GM21423 (cell line): Measurements from ENCODE around the gene ARSI.

Source experiments
- ATAC-seq: cut with Tn5 transposase; IDR thresholded peaks from one replicate; pipeline ENCODE4 v1.9.1; 2021; ENCODE audit warnings: mild to moderate bottlenecking, moderate library complexity; ENCODE audit not compliant: unreplicated experiment

ARSI gene

DNA sequence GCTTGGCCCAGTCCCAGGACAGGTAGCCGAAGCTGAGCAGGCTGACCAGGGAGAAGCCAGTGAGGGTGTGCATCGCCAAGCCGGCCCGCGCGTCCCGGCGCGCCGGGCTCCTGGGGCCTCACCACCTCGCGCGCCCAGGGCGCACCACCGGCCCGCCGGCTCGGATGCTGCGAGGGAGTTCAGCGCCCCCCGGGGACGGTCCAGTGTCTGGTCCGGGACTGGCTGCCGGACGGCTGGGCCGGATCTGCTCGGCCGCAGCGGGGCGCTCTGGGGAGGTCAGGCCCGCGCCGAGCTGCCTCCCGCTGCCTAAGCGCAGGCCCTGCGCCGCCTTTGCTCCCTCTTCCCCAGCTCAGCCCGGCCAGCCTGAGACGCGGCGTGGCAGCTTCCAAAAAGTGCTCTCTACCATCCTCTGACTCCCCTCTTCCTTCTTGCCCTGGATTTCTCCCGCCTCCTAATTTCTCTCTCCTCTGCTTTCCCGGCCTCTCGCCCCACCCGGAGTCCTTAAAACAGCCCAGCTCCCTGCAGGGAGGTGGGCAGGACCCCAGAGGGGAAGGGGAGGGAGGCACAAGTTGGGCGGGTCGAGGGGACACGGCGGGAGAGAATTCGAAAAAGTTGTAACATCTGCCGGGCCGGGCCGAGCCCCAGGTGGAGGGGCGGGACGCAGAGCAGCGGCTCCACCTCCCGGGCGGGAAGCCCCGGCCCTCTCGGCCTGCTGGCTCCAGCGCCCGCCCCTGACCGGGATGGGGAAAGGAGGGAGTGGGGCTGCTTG, at the start of gene ARSI:
Gene ARSI (minus strand): TSS at position 605 of the 769 bp plus-strand sequence. CDS start 532 bp downstream, at position 73.
- ATAC-seq, result no peak

DNA sequence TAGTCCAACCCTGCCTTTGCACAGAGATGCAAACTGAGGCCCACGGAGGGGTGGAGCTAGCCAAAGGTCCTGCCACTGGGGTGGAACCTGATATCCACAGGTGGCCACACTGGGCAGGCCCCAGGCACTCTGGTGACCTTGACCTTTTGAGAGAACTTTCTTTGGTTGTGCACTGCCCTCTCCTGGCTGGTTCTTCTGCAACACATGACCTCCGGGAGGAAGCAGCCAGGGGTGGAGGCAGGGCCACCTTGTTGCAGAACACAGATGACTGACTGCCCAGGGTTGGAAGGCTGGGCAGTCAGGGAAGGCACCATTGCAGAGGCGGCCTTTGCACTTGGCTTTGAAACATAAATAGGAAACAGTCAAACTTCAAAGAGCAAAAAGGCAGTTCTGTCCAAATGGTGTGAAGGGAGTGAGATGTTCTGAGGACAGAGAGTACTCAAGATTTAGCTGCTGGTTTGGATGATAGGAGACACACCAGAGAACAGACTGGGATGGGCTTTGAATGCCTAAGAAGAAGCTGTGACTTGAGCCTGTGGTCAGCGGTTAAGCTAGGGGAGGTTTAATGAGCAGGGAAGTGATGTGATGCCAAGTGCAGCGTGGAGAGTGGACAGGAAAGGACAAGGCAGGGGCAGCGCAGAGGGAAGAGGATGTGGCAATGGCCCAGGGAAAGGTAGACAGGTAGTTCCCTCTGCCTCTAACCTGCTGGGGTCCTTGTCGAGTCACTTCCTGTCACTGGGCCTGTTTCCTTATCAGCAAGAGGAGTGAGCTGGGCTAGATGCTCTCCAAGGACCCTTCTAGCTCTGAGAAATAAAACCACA, 48.0 kb upstream of the ARSI start:
- ATAC-seq, result peak; percentile 87

DNA sequence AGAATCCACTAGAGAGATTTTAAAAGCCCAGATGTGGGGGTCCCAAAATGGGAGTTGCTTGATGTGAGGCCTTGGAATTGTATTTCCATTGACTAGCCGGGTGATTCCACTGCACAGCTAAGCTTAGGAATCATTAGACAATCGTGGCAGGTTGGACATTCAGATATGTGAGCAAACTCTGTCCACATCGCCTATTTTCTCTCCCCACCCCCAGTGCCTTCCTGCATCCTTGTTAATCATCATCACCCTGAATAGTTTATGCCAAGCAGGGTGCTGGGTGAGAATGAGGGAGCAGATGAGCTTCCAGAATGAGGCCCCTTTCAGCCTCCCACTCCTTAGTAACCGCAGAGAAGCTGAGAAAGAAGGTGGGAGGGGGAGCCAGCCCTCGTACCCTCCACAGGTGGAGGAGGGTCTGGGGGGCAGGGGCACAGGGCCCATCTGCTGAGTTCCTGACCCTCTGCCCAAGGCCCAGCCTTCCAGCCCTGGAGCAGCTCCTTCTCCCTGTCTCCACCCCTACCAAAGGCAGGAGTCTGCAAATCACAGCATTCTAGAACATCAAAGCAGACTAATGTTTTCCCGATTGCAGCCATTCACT, 47.1 kb upstream of the ARSI start:
- no peak for ATAC-seq

DNA sequence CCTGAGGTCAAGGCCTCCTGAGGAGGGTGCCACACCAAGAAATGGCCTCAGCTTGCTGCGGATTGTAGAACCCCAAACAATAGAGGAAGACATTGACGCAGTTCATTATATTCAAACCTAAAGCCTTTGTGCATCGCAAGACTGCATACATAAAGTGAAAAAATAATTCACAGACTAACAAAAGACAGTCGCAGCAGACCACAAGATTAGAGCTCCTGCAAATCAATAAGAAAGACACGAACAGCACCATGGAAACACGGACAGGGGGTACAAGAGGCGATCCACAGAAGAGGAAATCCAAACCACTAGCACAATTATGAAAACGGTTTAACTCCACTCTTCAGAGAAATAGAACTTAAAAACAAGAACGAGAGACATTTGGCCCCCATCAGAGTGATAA, 44.7 kb upstream of the ARSI start:
- ATAC-seq, result no peak

DNA sequence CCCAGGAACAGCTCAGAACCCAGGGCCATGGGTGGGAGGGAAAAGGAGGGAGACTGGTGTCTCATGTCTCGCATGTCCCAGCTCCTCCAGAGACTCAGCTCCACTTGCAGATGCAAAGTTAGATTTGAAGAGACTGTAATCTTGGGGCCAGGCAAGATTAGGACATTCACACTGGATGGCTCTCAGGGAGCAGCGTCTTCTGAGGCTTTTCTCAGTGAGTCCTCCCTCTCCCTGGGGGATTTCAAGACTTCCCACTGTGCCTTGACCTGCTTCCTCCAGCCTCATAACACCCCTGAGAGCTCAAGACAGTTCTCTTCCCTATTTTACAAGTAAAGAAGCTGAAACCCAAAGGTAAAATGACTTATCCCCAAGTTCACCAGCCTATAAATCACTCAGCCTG, 44.3 kb upstream of the ARSI start:
- no peak for ATAC-seq

DNA sequence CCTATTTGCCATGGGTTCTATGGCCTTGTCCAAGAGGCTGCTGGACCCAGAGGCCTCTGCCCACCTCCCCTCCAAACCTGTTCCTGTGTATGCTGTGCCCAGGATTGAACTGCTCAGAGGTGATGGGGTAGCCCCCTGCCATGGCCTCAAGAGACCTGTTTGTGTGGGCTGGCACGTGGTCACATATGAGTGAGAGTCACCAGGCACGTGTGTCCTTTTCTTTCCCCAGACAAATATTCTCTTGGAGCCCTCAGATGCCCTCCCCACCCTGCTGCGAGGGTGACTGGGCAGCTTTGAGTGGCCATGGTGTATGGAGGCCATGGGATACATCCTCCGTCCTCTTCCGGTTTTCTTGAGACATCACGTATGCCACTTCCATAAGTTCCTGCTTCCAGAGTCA, 43.9 kb upstream of the ARSI start:
- ATAC-seq, result no peak

DNA sequence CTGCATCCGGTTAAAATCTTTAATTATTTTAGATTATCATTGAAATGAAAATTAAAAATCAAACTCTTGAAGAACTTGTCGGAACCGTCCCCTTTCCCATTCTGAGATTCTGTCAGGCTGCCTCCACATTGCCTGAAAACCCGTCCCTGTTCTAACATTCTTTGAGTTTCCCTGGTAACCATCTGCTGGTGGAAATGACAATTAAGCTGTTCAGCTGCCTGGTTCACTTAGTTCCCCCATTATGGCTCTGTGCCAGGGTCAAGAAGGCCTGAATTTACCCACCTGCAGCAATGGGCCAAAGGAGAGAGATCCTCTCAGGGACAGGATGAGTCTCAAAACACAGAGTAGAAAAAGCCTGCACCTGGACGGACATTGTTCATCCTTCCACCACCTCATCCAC, 43.0 kb upstream of the ARSI start:
- ATAC-seq, result no peak

DNA sequence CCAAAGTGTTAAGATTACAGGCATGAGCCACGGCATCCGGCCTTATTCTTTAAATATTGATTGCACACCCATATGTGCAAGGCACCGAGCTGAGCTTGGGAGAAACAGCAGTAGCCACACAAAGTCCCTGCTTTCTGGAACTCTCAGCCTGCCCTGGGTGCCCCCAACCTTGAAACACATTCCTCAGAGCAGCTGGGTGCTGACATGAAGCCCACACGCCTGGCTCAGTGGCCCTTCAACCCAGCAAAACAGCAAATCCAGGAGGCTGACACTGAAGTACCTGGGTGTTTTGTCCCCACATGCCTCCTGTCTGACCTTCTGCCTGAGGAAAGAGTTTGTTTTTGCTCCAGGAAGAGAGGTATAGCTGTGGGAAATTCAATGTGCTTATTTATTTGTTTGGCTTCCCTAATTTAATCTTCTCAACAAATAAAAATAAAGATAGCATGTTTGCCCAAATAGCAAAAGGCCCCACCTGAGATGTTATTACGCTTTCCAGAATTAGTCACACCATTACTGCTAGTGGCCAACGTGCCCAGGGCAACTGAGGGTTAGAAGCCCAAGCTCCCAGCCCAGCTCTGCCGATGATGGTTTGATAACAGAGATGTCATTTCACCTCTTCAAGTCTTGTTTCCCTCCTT, 41.4 kb upstream of the ARSI start:
- ATAC-seq, result no peak

DNA sequence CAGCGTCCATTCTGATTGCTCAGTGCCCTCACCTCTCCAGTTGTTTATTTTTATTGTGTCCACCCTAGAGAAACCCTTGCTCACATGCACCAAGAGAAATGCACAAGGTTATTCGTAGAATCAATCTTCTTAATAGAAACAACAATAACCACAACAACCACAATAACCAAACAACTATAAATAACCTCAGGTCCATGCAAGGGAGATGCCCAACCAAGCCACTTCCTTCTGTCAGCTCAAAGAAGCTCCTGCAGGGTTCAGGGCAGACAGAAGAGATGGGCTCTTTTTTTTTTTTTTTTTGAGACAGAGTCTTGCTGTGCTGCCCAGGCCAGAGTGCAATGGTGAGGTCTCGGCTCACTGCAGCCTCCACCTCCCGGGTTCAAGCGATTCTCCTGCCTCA, 39.9 kb upstream of the ARSI start:
- ATAC-seq, result no peak

DNA sequence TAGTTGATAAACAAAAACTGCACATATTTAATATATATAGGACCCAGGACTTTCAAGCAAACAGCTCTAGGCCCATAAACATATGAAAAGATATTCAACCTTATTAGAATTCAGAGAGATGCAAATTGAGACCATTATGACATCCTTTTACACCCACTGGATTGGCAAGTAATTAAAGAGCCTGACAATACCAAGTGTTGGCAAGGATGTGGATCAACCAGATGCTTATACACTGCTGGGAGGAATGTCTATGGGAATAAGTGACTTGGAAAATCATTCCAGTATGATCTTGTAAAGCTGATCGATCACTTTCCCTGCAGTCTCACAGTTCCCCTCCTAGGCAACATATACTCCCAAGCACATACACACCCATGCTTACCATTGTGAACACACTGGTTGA, 39.3 kb upstream of the ARSI start:
- ATAC-seq, result no peak

DNA sequence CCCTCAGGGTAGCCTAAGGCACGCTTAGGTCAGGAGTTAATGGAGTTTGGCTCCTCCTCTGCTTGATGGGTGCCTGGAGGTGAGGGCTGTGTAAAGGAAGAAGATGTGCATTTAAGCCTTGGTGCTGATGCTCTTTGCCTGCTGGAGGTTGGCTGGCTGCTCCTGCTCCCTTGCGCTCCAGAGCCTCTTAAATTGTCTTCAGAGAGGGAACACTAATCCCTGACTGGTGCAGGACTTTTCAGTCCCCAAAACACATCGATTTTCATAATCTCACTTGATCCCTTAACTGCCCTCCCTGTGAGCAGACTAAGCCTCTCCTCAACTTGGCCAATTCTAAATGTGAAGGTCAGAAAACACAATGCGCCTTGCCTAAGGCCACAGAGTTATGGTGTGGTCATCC, 38.6 kb upstream of the ARSI start:
- ATAC-seq, result no peak

DNA sequence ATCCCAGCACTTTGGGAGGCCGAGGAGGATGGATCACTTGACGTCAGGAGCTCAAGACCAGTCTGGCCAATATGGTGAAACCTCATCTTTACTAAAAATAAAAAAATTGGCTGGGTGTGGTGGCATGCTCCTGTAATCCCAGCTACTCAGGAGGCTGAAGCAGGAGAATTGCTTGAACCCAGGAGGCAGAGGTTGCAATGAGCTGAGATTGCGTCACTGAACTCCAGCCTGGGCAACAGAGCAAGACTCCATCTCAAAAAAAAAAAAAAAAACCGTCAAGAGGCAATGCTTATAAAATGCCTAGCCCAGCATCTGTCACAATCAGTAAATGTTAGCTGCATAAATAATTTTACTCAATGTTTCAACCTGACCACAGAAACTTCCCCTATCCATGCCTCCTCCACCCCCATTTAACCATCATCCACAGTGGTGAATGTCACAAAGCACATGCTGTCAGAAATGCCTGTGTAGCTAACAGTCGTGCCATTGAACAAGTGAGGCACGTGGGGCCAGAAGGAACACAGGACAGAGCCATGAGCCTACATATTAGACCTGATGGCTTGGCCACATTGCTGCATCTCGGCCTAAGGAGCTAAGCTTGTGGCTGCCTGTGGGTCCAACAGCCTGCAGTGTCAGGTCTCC, 38.0 kb upstream of the ARSI start:
- ATAC-seq, result no peak

DNA sequence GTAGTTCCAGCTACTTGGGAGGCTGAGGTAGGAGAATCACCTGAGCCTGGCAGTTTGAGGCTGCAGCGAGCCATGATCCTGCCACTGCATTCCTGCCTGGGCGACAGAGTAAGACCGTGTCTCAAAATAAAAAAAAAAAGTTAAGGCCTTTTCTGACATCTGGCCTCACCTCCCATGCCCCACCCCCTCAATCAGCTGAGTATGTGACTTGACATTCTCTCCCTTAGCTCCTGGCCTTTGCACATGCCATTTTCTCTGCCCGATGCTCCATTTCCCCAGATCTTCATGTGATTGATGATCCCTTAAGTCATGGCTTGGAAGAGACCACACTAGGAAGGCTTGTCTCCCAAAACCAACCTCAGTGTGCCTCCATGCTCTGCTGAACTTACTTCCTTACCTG, 37.1 kb upstream of the ARSI start:
- no peak for ATAC-seq

DNA sequence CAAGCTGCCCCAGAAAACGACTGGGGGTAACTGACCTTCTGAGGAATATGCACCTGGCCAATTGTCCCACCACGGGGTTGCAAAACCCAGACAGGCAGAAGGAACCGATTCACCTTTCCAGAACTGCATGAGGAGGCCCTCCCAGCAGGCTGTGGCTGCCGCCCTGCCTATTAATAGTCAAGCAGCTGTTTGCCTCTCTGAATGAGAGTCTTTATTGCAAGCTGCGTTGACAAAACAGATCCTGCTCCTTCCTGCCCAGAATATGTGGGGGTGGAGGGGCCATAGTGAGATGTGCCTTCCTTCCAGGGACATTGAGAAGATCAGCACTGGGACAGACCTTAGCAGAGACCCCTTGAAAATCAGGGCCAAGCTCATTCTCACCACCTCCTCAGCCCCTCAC, 36.5 kb upstream of the ARSI start:
- no peak for ATAC-seq

DNA sequence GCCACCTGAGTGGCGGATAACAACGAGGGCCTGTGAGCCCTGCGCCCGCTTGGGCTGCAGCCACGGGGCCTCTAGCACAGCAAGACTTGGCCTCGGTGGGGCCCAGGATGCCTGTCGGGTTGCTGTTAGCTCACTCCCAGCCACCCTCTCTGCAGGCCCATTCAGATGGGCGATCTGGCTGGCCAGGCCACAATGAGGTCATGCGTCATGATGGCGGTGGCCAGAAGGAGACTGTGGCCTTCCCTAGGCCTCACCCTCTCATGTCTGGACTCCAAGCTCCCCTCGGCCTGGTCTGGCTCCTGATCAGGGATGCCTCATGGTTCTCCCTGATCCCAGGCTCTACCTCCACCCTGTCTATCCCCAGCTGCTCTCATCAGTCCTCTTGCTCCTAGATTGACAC, 35.8 kb upstream of the ARSI start:
- ATAC-seq, result no peak

DNA sequence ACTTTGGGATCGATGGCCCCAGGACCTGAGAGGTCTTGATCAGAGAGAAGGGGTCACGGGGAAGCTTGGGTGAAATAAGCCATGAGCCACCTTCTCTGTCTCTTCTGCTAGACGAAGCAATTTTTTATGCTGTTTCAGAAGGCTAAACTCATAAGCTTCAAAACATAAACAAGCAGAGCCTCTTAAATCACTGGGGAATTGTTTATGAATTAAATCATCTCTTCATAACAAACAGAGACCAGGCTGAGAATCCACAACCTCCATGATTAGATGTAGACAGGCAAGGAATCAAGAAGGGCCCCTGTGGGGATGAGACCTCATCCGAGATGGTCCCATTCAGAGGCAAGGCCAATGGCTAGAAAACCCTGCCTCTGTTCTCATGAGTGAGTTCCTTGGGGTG, 33.1 kb upstream of the ARSI start:
- no peak for ATAC-seq

DNA sequence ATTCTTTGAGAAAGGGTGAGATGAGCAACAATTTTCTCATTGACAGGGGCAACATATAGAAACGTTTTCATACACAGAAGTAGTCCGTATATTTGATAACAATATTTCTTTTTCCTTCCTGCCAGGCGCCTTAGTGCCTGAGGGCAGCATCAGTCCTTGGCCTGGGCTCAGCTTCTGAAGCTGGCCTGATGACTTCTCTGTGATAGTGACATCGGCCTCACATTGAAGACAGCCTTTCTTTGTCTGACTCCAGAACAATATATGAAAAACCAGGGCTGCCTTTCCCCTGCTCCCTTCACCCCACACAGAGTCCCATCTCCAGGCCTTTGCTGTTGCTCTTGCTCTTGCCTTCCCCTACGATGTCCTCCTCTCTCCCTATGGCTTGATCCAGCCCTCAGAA, 30.7 kb upstream of the ARSI start:
- ATAC-seq, result no peak

DNA sequence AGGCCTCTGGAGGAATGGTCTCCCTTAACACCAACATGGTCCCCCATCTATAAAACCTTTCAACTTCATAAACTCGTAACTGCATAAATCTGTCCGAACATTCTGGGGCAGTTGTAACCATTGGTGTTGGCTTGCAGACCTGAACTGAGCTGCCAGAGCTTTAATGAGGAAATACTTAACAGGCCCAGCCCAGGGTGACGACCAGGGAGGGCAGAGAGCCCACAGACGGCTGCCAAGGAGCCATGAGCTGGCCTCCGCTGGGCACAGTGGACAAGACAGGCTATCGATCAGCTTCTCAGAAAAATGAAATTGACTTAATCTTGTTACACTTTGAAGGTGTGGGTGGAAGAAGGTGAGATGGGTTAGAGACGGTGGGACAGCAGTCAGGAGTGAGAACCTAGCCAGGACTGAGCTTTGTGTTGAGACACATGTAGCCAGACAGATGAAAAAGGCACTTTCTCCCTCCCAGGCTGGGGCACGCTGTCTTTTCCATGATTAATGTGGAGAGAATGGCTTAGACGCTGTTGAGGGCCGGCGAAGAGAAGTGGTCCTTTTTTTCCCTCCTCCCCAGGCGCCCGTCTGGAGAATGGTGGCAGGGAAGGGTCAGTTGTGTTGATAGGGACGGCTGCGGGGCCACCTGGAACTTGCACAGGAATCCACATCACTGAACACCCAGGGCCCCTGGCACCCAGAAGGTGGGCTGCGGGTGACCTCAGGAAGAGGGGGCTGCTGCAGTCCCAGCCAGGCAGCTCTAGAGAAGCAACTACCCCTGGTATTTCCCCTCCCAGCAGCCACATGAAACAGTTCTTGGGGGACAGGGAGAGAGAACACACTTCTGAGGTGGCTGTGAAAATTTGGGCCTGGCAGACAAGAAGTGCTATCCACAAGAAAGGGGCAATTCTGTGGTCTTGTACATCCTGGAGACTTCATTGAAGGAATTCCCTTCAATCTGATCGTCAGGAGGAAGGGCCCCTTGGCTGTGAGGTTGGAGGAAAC, 27.5 kb upstream of the ARSI start:
- no peak for ATAC-seq

DNA sequence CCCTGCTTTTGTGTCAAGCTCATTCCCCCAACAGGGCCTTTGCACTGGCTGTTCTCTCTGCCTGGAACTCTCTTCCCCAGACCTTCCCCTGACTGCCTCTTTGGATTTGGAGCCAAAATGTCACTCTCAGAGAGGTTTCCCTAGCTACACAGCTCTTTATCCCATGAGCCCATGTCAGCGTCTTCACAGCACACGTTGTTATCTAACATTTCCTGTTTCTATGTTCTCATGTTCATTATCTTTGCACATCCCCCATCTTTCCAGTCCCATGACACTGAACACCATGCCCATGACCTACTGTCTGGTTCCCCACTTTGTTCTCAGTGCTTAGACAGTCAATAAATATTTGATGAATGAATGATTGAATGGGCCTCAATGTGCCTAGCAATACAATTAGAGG, 26.3 kb upstream of the ARSI start:
- ATAC-seq, result no peak

DNA sequence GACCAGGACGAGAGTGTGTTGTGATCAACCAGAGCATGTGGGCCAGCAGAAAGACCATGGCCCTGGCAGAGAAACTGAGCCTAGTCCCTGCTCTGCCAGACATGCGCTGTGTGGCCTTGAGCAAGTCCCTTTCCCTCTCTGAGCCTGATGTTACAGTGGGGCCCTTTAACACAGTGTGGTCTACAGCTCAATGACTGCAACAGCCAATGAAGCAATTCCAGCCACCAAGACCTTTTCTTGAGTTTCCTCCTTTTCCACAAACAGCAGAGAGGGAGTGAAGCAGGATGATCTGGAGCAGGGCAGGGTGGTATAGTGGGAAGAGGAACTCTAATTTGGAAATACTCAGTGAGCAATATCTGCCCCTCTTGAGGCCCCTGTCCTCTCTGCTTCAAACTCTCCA, 25.8 kb upstream of the ARSI start:
- ATAC-seq, result no peak
